Breast epithelium (tissue), 4 donors: Measurements from ENCODE around the gene HDAC10. TPM values are rescaled to one million over a fixed set of nuclear protein-coding genes. Genes with fewer than 3 reads are reported as not detected.
A peak's percentile ranks its signal among the peaks of the same experiment; 100 is the strongest.

Experiments
- DNase-seq, 2 donors: peaks; one replicate each; pipeline ENCODE4 v3.0.0-alpha.2; 2019; ENCODE audit warnings: low spot score in 2 of 2
- H3K27ac ChIP-seq, 2 donors: fragments of 200-600 bp; sonication (generic) in 1 of 2; one replicate each; pipeline ENCODE4 v1.5.1; 2016 to 2019; ENCODE audit warnings: mild to moderate bottlenecking in 1 of 2
- H3K27me3 ChIP-seq, 2 donors: fragments of 200-600 bp; sonication (generic) in 1 of 2; one replicate each; pipeline versions ENCODE4 v1.5.1 to v1.6.0; 2017 to 2019; ENCODE audit warnings: control low read depth in 1 of 2, mild to moderate bottlenecking in 1 of 2
- H3K36me3 ChIP-seq: fragments of 200-600 bp; one replicate; pipeline ENCODE4 v1.5.1; 2019
- H3K4me1 ChIP-seq, 2 donors: fragments of 200-600 bp; sonication (generic); one replicate each; pipeline ENCODE4 v1.5.1; 2016 to 2019; ENCODE audit warnings: control low read depth in 1 of 2
- H3K4me3 ChIP-seq, 3 donors: fragments of 200-600 bp; sonication (generic); 1 replicate in 2 of 3; 2 replicates in 1 of 3; pipeline ENCODE4 v1.5.1; 2016 to 2019; ENCODE audit warnings: mild to moderate bottlenecking in 3 of 3, moderate library complexity in 2 of 3
- H3K9me3 ChIP-seq, 2 donors: fragments of 200-600 bp; sonication (generic) in 1 of 2; one replicate each; pipeline ENCODE4 v1.5.1; 2016 to 2019; ENCODE audit warnings: control low read depth in 1 of 2
- CTCF ChIP-seq, 3 donors: fragments of 450-650 bp; IDR thresholded peaks; one replicate each; pipeline ENCODE4 v1.5.1; 2016 to 2017; ENCODE audit warnings: antibody characterized with exemption in 3 of 3, mild to moderate bottlenecking in 3 of 3, moderate library complexity in 3 of 3
- POLR2A ChIP-seq: fragments of 450-650 bp; IDR thresholded peaks from one replicate; pipeline ENCODE4 v1.6.1; 2016; ENCODE audit warnings: antibody characterized with exemption, mild to moderate bottlenecking, moderate library complexity
- POLR2AphosphoS5 ChIP-seq, 3 donors: sonication (generic); formaldehyde crosslinking; IDR thresholded peaks; one replicate each; pipeline ENCODE4 v1.6.1; 2017; ENCODE audit warnings: antibody characterized with exemption in 3 of 3
- intact Hi-C: fragments of 100-400 bp; cut with DNase I; formaldehyde crosslinking; loops from one replicate; pipeline ENCODE4 v1.15.1; 2023; ENCODE audit warnings: low total_unique reads
- total RNA-seq, 3 donors: library from RNA; depleted of rRNA; stranded (reverse); fragments of >200 nt; gene quantifications; one replicate each; pipeline ENCODE4 v1.1.0, GENCODE V29; 2016

Gene HDAC10
- total RNA-seq, 3 donors from 2014 or later = 22.9 to 35.7 (median 29.4) TPM

GRCh38 chr22:50215297-50216054 lies 35.6 kb downstream of the HDAC10 start:
- Histone ChIP-seq H3K36me3 (peaks cover 10% of the 10 kb centered on the region), H3K9me3 (no peaks in the 10 kb centered on the region), H3K27me3 (no peaks in the 10 kb centered on the region), H3K27ac (peak overlapping the region in 1 of 2 donors; percentile 25), H3K4me1 (no peaks in the 10 kb centered on the region), H3K4me3 (no peak overlapping the region)
- intact Hi-C loops = no loop called here
- no peak for TF ChIP-seq POLR2A
- TF ChIP-seq CTCF (IDR thresholded peaks at IDR 0.05) = no peak
- no peak for TF ChIP-seq POLR2AphosphoS5 (IDR thresholded peaks at IDR 0.05)
- no peak for DNase-seq

- TF ChIP-seq POLR2A (no peak), POLR2AphosphoS5 (IDR thresholded peaks at IDR 0.05) (no peak), CTCF (IDR thresholded peaks at IDR 0.05) (no peak)
- intact Hi-C loops = no loop called here
- peaks cover 10% of the 10 kb centered on the region for H3K36me3 ChIP-seq
Measured at GRCh38 chr22:50213263-50213662, 37.8 kb downstream of the HDAC10 start.

GRCh38 chr22:50211147-50211546 lies 39.9 kb downstream of the HDAC10 start:
- intact Hi-C loops = no loop called here
- TF ChIP-seq CTCF (IDR thresholded peaks at IDR 0.05) (no peak), POLR2AphosphoS5 (IDR thresholded peaks at IDR 0.05) (no peak), POLR2A (no peak)
- Histone ChIP-seq H3K36me3 (peaks cover under 1% of the 10 kb centered on the region), H3K4me3 (no peak overlapping the region), H3K9me3 (no peaks in the 10 kb centered on the region), H3K4me1 (no peaks in the 10 kb centered on the region), H3K27ac (no peak overlapping the region), H3K27me3 (no peaks in the 10 kb centered on the region)
- DNase-seq = no peak

More at GRCh38 chr22:50213263-50213662, 37.8 kb downstream of the HDAC10 start:
- Histone ChIP-seq H3K9me3 (no peaks in the 10 kb centered on the region), H3K4me3 (no peak overlapping the region), H3K27ac (no peak overlapping the region), H3K4me1 (no peaks in the 10 kb centered on the region), H3K27me3 (no peaks in the 10 kb centered on the region)
- DNase-seq = no peak

GRCh38 chr22:50210378-50211139 lies 40.5 kb downstream of the HDAC10 start:
- Histone ChIP-seq H3K36me3 (no peaks in the 10 kb centered on the region), H3K4me3 (no peak overlapping the region), H3K9me3 (no peaks in the 10 kb centered on the region), H3K27me3 (no peaks in the 10 kb centered on the region), H3K27ac (no peak overlapping the region), H3K4me1 (no peaks in the 10 kb centered on the region)
- TF ChIP-seq POLR2AphosphoS5 (IDR thresholded peaks at IDR 0.05) (no peak), CTCF (IDR thresholded peaks at IDR 0.05) (no peak), POLR2A (no peak)
- intact Hi-C loops = no loop called here
- DNase-seq = no peak

GRCh38 chr22:50209893-50210292 lies 41.2 kb downstream of the HDAC10 start:
- no peak overlapping the region for H3K27ac ChIP-seq
- no peaks in the 10 kb centered on the region for H3K4me1 ChIP-seq
- intact Hi-C loops = loop anchor here (10.0 kb wide), 1 partner anchor 55 kb away; no protein-coding TSS in a partner anchor
- H3K36me3 ChIP-seq = no peaks in the 10 kb centered on the region
- H3K9me3 ChIP-seq = no peaks in the 10 kb centered on the region
- H3K27me3 ChIP-seq = no peaks in the 10 kb centered on the region
- no peak overlapping the region for H3K4me3 ChIP-seq
- TF ChIP-seq POLR2A (no peak), POLR2AphosphoS5 (IDR thresholded peaks at IDR 0.05) (peak in 1 of 3 donors; percentile 46), CTCF (IDR thresholded peaks at IDR 0.05) (peak; percentile 71 to 89 (median 75))
- no peak for DNase-seq
